Caco-2 (cell line): ENCODE results near the gene SKIL. TPM values are rescaled to one million over a fixed set of nuclear protein-coding genes. Genes with fewer than 3 reads are reported as not detected.

Experiments used
- BruUV-seq: library from RNA; stranded (reverse); fragments of 400-500 nt; replicated peaks from 2 replicates; lab custom pipeline; 2021; lab: Mats Ljungman, UMichigan
- CTCF ChIA-PET: fragments of 300-600 bp; sonication (Branson Sonifier 250); formaldehyde crosslinking; loops from one replicate; lab custom pipeline; 2022; ENCODE audit warnings: antibody characterized with exemption; lab: Charles Lee
- POLR2A ChIA-PET: fragments of 300-600 bp; sonication (Branson Sonifier 250); formaldehyde crosslinking; loops from one replicate; lab custom pipeline; 2022; ENCODE audit warnings: antibody characterized with exemption; lab: Charles Lee
- DNase-seq, 2 experiments: peaks; one replicate each; pipeline versions ENCODE4 v3.0.0 to v3.0.0-alpha.2; 2020 to 2022
- H3K27me3 ChIP-seq: replicated peaks from 2 replicates; pipeline ENCODE4 v1.6.0; 2011; ENCODE audit warnings: low read length; ENCODE audit not compliant: control insufficient read depth, insufficient read depth
- H3K36me3 ChIP-seq: 2 replicates; pipeline ENCODE4 v1.5.1; 2011; ENCODE audit warnings: low read length; ENCODE audit not compliant: control insufficient read depth, insufficient read depth
- H3K4me1 ChIP-seq: fragments of 250-450 bp; sonication (Bioruptor Pico); 2 replicates; pipeline ENCODE4 v1.5.1; 2020; ENCODE audit warnings: mild to moderate bottlenecking
- H3K4me3 ChIP-seq: 2 replicates; pipeline ENCODE4 v1.5.1; 2011; ENCODE audit warnings: low read depth, mild to moderate bottlenecking, control low read depth, low read length
- H3K9me3 ChIP-seq: fragments of 250-450 bp; sonication (Bioruptor Pico); 2 replicates; pipeline ENCODE4 v1.5.1; 2020; ENCODE audit warnings: mild to moderate bottlenecking, moderate library complexity
- H3K27ac Mint-ChIP-seq: one replicate; pipeline ENCODE4 v1.8.0; 2022; ENCODE audit warnings: mixed read lengths; ENCODE audit not compliant: unreplicated experiment
- H3K27me3 Mint-ChIP-seq: one replicate; pipeline ENCODE4 v1.8.0; 2022; ENCODE audit warnings: mixed read lengths; ENCODE audit not compliant: insufficient read depth, unreplicated experiment
- H3K36me3 Mint-ChIP-seq: one replicate; pipeline ENCODE4 v1.8.0; 2022; ENCODE audit warnings: mild to moderate bottlenecking, mixed read lengths; ENCODE audit not compliant: insufficient read depth, unreplicated experiment
- H3K4me1 Mint-ChIP-seq: one replicate; pipeline ENCODE4 v1.8.0; 2022; ENCODE audit warnings: low read depth, mixed read lengths; ENCODE audit not compliant: unreplicated experiment
- H3K4me3 Mint-ChIP-seq: one replicate; pipeline ENCODE4 v1.8.0; 2022; ENCODE audit warnings: mild to moderate bottlenecking, moderate library complexity, mixed read lengths; ENCODE audit not compliant: unreplicated experiment
- H3K9me3 Mint-ChIP-seq: one replicate; pipeline ENCODE4 v1.8.0; 2022; ENCODE audit warnings: mixed read lengths; ENCODE audit not compliant: unreplicated experiment
- intact Hi-C: fragments of 100-400 bp; cut with micrococcal nuclease; formaldehyde crosslinking; loops from one replicate; pipeline ENCODE4 v1.10.0; 2022; ENCODE audit not compliant: unreplicated experiment
- total RNA-seq: library from RNA; stranded (reverse); gene quantifications from 2 replicates; pipeline ENCODE4 v1.2.3, GENCODE V29; 2022
- TF ChIP-seq, protein P1 (sequence below), 2 experiments: fragments of 200-600 bp in 1 of 2; IDR thresholded peaks; 1 replicate in 1 of 2; 2 replicates in 1 of 2; pipeline versions ENCODE4 v1.5.1 to v1.8.0; 2011 to 2022; ENCODE audit warnings: antibody characterized with exemption in 1 of 2, control low read depth in 1 of 2, inconsistent platforms in 1 of 2, low read depth in 1 of 2, low read length in 1 of 2, mild to moderate bottlenecking in 1 of 2, moderate library complexity in 1 of 2; ENCODE audit not compliant: insufficient read depth in 1 of 2, severe bottlenecking in 1 of 2, unreplicated experiment in 1 of 2

Gene SKIL
- total RNA-seq, 1 experiment from 2014 or later, result 19.6 TPM

DNA sequence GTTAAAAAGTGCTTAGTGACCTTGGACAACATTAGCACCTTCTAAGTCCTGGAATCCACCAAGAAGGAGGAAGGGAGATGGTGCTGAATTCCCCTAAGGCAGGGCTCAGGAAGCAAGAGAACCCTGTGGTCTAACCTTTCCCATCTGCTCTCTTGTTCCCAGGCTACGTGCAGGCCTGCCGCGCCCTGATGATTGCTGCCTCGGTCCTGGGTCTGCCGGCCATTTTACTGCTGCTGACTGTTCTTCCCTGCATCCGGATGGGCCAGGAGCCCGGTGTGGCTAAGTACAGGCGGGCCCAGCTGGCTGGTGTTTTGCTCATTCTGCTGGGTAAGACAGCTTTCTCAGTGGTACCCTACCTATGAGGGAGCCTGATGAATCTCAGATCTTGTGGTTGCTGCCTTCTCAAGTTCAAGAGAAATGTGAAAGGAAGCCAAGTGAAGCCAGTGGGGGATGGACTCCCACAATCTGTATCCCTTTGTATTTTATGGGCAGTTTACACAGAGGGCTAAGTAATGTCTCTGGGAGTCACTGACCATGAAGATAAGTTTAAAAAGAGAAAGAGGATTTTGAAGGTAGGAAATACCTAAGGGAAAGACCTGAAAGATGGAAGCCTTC, 65.6 kb downstream of the SKIL start:
- Mint-ChIP-seq H3K27me3 (peaks cover 3% of the 10 kb centered on the region), H3K4me3 (no peak overlapping the region), H3K27ac (no peak overlapping the region), H3K36me3 (no peaks in the 10 kb centered on the region), H3K9me3 (no peaks in the 10 kb centered on the region), H3K4me1 (no peaks in the 10 kb centered on the region)
- ChIA-PET CTCF (no interaction called here), POLR2A (no interaction called here)
- H3K4me1 ChIP-seq, result no peaks in the 10 kb centered on the region
- H3K4me3 ChIP-seq, result no peak overlapping the region
- no peaks in the 10 kb centered on the region for H3K9me3 ChIP-seq
- intact Hi-C loops, result no loop called here
- TF ChIP-seq, protein P1, sequence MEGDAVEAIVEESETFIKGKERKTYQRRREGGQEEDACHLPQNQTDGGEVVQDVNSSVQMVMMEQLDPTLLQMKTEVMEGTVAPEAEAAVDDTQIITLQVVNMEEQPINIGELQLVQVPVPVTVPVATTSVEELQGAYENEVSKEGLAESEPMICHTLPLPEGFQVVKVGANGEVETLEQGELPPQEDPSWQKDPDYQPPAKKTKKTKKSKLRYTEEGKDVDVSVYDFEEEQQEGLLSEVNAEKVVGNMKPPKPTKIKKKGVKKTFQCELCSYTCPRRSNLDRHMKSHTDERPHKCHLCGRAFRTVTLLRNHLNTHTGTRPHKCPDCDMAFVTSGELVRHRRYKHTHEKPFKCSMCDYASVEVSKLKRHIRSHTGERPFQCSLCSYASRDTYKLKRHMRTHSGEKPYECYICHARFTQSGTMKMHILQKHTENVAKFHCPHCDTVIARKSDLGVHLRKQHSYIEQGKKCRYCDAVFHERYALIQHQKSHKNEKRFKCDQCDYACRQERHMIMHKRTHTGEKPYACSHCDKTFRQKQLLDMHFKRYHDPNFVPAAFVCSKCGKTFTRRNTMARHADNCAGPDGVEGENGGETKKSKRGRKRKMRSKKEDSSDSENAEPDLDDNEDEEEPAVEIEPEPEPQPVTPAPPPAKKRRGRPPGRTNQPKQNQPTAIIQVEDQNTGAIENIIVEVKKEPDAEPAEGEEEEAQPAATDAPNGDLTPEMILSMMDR (IDR thresholded peaks at IDR 0.05; ENCODE audit: insufficient read depth in 1 of 2, low read depth in 1 of 2, low read length in 1 of 2, severe bottlenecking in 1 of 2, unreplicated experiment in 1 of 2), result no peak
- BruUV-seq, result no TSS peak
- H3K36me3 ChIP-seq, result no peaks in the 10 kb centered on the region
- DNase-seq, result no peak
- H3K27me3 ChIP-seq, result no peaks in the 10 kb centered on the region; the same call in 1 of the 2 replicates

DNA sequence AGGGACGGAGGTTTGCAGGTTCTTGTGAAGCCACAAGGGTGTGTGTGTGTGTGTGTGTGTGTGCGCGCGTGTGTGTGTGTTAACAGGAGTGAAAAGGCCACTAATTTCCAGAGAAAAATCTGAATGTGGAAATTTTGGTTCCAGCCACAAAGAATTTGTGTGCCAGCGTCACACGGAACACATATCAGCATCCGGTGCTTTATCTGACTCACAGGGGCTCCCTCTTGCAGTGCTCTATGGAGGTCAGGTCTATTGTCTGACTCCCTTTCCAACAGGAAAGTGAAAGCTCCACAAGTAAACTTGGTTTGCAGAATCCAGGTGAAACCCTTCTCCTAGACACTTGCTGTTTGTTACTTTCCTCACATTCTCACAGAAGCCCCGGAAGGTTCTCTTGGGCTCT, 67.4 kb downstream of the SKIL start:
- CTCF ChIA-PET, result interaction anchor here (0.7 kb wide), 1 partner anchor 55 kb away, joined by 3 read pairs; no protein-coding TSS in a partner anchor
- no peaks in the 10 kb centered on the region for H3K27me3 Mint-ChIP-seq
- intact Hi-C loops, result no loop called here

DNA sequence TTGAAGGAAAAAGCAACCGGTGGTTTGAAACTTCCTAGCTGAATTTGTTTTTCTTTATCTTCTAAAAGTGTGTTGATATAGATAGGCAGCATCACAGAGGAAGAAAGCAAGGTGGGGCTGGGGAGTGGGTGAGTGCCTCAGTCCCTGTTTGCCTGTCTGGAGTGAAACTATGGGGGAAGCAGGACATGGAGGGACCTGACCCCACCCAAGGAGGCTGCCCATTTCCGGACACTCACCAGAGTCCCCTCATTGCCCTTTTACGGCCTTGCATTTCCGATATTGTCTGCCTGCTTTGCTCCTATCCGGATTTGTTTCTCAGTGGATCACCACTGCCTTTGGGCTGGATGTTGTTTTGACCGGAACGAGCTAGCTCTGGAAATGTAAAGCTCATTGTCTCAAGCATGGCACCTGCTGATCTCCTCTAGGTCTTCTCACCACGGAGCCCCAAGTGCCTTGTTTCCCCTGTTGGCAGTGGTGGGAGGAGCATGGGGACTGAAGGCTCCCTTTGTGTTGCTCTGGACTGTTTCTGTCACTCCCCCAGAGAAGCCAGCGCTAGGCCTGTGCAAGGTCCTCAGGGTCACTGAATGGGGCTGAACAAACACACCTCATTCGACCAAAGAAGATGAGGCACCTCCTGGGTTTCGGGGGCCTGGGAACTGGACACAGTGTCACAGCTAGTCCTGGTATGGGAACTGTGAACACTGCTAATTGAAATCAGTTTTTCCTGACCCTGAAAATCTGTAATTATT, 68.2 kb downstream of the SKIL start:
- H3K4me3 ChIP-seq, result no peak overlapping the region
- no peaks in the 10 kb centered on the region for H3K4me1 ChIP-seq
- H3K27ac Mint-ChIP-seq, result no peak overlapping the region
- H3K36me3 ChIP-seq, result no peaks in the 10 kb centered on the region
- no peak for DNase-seq
- intact Hi-C loops, result no loop called here
- H3K4me1 Mint-ChIP-seq, result no peaks in the 10 kb centered on the region
- H3K27me3 ChIP-seq, result no peaks in the 10 kb centered on the region; the same call in 1 of the 2 replicates
- ChIA-PET POLR2A (no interaction called here), CTCF (interaction anchor here (0.7 to 1.0 kb wide), 2 partner anchors 12 to 56 kb away, joined by 3 read pairs; no protein-coding TSS in a partner anchor)
- TF ChIP-seq, protein P1 (IDR thresholded peaks at IDR 0.05; ENCODE audit: insufficient read depth in 1 of 2, low read depth in 1 of 2, low read length in 1 of 2, severe bottlenecking in 1 of 2, unreplicated experiment in 1 of 2), result no peak
- no peak overlapping the region for H3K4me3 Mint-ChIP-seq
- no peaks in the 10 kb centered on the region for H3K36me3 Mint-ChIP-seq
- no peaks in the 10 kb centered on the region for H3K27me3 Mint-ChIP-seq
- no peaks in the 10 kb centered on the region for H3K9me3 ChIP-seq
- no peaks in the 10 kb centered on the region for H3K9me3 Mint-ChIP-seq
- no TSS peak for BruUV-seq

More for the DNA sequence above, 67.4 kb downstream of the SKIL start:
- Mint-ChIP-seq H3K9me3 (no peaks in the 10 kb centered on the region), H3K4me3 (no peak overlapping the region), H3K36me3 (no peaks in the 10 kb centered on the region), H3K4me1 (no peaks in the 10 kb centered on the region), H3K27ac (no peak overlapping the region)
- H3K9me3 ChIP-seq, result no peaks in the 10 kb centered on the region
- H3K4me3 ChIP-seq, result no peak overlapping the region
- no peaks in the 10 kb centered on the region for H3K4me1 ChIP-seq
- POLR2A ChIA-PET, result no interaction called here
- H3K27me3 ChIP-seq, result no peaks in the 10 kb centered on the region; the same call in 1 of the 2 replicates
- H3K36me3 ChIP-seq, result no peaks in the 10 kb centered on the region
- no peak for DNase-seq
- TF ChIP-seq, protein P1 (IDR thresholded peaks at IDR 0.05; ENCODE audit: insufficient read depth in 1 of 2, low read depth in 1 of 2, low read length in 1 of 2, severe bottlenecking in 1 of 2, unreplicated experiment in 1 of 2), result no peak
- no TSS peak for BruUV-seq
